Measurements from ENCODE around the gene SLX1B. TPM values are rescaled to one million over a fixed set of nuclear protein-coding genes. Genes with fewer than 3 reads are reported as not detected.
"Not testable (repeated sequence)": the region's sequence is repeated elsewhere in the genome, so short reads cannot be mapped to it uniquely, and the experiment has no call there.

SLX1B gene
- 94.6 and 149 TPM in 2 replicates for total RNA-seq (2021)
- Bru-seq, nascent RNA, result percentile 41 among the genes with signal in this experiment
- BruChase-seq, experiment 1, labeled RNA remaining after a 2-hour chase, result percentile 48 among the genes with signal in this experiment
- BruChase-seq, experiment 2, labeled RNA remaining after a 6-hour chase, result percentile 43 among the genes with signal in this experiment
- long read RNA-seq, transcript SLX1B-201 (6 exons, 1,165 nt), result major isoform, 167 of 182 reads
- long read RNA-seq, partial matches to known transcripts, result 7 of 182 reads
- long read RNA-seq, other reads (novel, unspliced or antisense), result 7 of 182 reads

DNA sequence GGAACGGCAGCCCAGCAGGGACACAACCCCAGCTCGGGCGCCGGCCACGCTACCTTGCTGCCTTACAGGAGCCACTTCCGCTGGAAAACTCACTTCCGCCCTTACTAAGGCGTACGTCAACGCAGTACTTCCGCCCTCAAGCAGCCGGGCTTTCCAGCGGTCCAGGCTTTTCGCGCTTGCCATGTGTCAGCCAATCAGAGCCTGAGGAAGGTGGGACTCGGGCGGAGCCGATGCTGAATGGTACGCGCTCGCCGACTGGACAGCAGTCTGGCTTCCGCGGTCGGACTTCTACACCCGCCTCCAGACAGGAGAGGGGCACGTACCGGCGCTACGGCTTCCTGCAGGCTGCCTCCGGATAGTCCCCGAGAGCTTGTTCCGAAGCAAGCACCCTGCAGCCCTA, at the start of gene SLX1B, which contains the start of gene BOLA2:
Gene SLX1B, plus strand, starts transcription at position 265 of the 400 bp plus-strand sequence.
Gene BOLA2, minus strand, starts transcription at position 83 of the 400 bp plus-strand sequence. CDS start 98 bp downstream, outside the sequence.
- H3K9me3 ChIP-seq (ENCODE audit: insufficient read depth, low read depth); H3F3A ChIP-seq (ENCODE audit: insufficient read depth, low read depth); DNase-seq; H3K27ac ChIP-seq; H3K79me2 ChIP-seq (ENCODE audit: low read depth); H3K4me3 ChIP-seq; POLR2A ChIA-PET (ENCODE audit: unreplicated experiment); H3K4me2 ChIP-seq; BruUV-seq (replicated peaks); H2AFZ ChIP-seq; H3K36me3 ChIP-seq (ENCODE audit: low read depth); H3K27me3 ChIP-seq (ENCODE audit: insufficient read depth, low read depth); H3K9me2 ChIP-seq (ENCODE audit: insufficient read depth); intact Hi-C loops (cut with micrococcal nuclease; ENCODE audit: unreplicated experiment); H3K4me1 ChIP-seq (replicated peaks; ENCODE audit: insufficient read depth); H4K20me1 ChIP-seq (ENCODE audit: insufficient read depth); CTCF ChIA-PET: not testable (repeated sequence)

DNA sequence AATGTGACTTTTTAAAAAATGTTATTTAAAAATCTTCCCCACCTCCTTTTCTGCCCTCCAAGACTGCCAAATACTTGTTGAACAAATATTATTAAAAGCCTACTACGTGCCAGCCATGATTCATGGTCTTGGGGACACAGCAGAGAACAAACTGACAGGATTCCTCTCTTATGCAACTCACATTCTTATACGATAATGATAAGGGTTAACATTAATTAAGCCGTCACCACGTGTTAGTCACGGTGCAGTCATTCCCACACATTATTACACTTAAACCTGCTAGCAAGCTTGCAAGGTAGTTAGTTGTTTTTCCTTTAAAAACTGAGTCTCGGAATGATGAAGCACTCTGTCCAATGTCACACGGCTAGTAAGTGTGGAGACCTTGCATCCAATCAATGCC, 49.1 kb upstream of the SLX1B start:
- H3K4me2 ChIP-seq; H4K20me1 ChIP-seq (ENCODE audit: insufficient read depth); H2AFZ ChIP-seq; H3K27me3 ChIP-seq (ENCODE audit: insufficient read depth, low read depth); H3K4me1 ChIP-seq (replicated peaks; ENCODE audit: insufficient read depth); intact Hi-C loops (cut with micrococcal nuclease; ENCODE audit: unreplicated experiment); BruUV-seq (replicated peaks); POLR2A ChIA-PET (ENCODE audit: unreplicated experiment); H3K36me3 ChIP-seq (ENCODE audit: low read depth); H3K9me3 ChIP-seq (ENCODE audit: insufficient read depth, low read depth); CTCF ChIA-PET; H3K9me2 ChIP-seq (ENCODE audit: insufficient read depth); H3K79me2 ChIP-seq (ENCODE audit: low read depth); H3F3A ChIP-seq (ENCODE audit: insufficient read depth, low read depth); H3K27ac ChIP-seq; H3K4me3 ChIP-seq: not testable (repeated sequence)
- peak in 1 of 2 experiments; percentile 40 for DNase-seq

- POLR2A ChIA-PET (ENCODE audit: unreplicated experiment), result interaction anchor here (0.5 kb wide), 1 partner anchor 827 kb away, joined by 11 read pairs; the partner anchor contains the start of gene SULT1A2
- H3K9me3 ChIP-seq (ENCODE audit: insufficient read depth, low read depth); H3K36me3 ChIP-seq (ENCODE audit: low read depth); CTCF ChIA-PET; DNase-seq; H2AFZ ChIP-seq; intact Hi-C loops (cut with micrococcal nuclease; ENCODE audit: unreplicated experiment); H3K79me2 ChIP-seq (ENCODE audit: low read depth); H3K4me3 ChIP-seq; H3K4me1 ChIP-seq (replicated peaks; ENCODE audit: insufficient read depth); H4K20me1 ChIP-seq (ENCODE audit: insufficient read depth); BruUV-seq (replicated peaks); H3K4me2 ChIP-seq; H3K27me3 ChIP-seq (ENCODE audit: insufficient read depth, low read depth); H3F3A ChIP-seq (ENCODE audit: insufficient read depth, low read depth); H3K9me2 ChIP-seq (ENCODE audit: insufficient read depth); H3K27ac ChIP-seq: not testable (repeated sequence)
These were observed 30.7 kb upstream of the SLX1B start for GRCh38 chr16:29423587-29423986.

DNA sequence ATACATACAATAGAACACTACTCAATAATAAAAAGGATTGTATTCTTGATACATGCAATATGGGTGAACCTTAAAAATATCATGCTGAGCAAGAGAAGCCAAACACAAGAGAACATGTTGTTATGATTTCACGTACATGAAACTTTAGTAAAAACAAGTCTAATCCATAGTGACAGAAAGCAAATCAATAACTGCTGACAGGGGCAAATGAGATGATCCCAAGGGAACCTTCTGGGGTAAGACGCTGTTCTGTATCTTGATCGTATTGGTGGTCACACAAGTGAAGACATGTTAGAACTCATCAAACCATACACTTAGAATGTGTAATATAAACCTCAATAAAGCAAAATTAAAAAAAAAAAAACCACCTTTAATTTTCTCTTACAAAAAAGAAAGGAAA, 28.9 kb upstream of the SLX1B start:
- H3K27ac ChIP-seq; POLR2A ChIA-PET (ENCODE audit: unreplicated experiment); BruUV-seq (replicated peaks); H3F3A ChIP-seq (ENCODE audit: insufficient read depth, low read depth); DNase-seq; H3K4me2 ChIP-seq; intact Hi-C loops (cut with micrococcal nuclease; ENCODE audit: unreplicated experiment); H3K4me1 ChIP-seq (replicated peaks; ENCODE audit: insufficient read depth); H4K20me1 ChIP-seq (ENCODE audit: insufficient read depth); H3K9me3 ChIP-seq (ENCODE audit: insufficient read depth, low read depth); H3K4me3 ChIP-seq; CTCF ChIA-PET; H3K27me3 ChIP-seq (ENCODE audit: insufficient read depth, low read depth); H3K9me2 ChIP-seq (ENCODE audit: insufficient read depth); H3K79me2 ChIP-seq (ENCODE audit: low read depth); H2AFZ ChIP-seq; H3K36me3 ChIP-seq (ENCODE audit: low read depth): not testable (repeated sequence)

DNA sequence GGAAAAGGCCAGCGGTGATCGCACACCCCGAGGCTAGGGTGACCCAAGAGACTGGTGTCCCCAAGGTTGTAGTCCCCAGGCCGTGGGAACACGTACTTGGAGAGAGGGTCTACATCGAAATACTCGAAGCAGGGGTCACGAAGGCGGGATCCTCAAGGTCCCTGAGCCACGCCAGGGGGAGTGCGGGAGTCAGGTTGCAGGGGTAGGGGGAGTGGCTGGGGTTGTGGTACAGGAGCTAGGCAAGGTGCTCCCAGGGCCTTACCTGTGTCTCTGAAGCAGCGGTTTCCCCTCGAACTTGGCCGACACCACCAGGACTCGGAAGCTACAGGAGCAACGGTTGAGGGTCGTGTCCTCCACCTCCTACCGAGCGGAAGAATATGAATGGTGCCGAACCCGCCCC, 579 bp upstream of the SLX1B start:
- H3K79me2 ChIP-seq (ENCODE audit: low read depth); H3K27me3 ChIP-seq (ENCODE audit: insufficient read depth, low read depth); intact Hi-C loops (cut with micrococcal nuclease; ENCODE audit: unreplicated experiment); H2AFZ ChIP-seq; BruUV-seq (replicated peaks); POLR2A ChIA-PET (ENCODE audit: unreplicated experiment); H3K4me3 ChIP-seq; H3K9me3 ChIP-seq (ENCODE audit: insufficient read depth, low read depth); H3K9me2 ChIP-seq (ENCODE audit: insufficient read depth); H3K27ac ChIP-seq; CTCF ChIA-PET; H3K4me1 ChIP-seq (replicated peaks; ENCODE audit: insufficient read depth); H3K36me3 ChIP-seq (ENCODE audit: low read depth); DNase-seq; H3K4me2 ChIP-seq; H3F3A ChIP-seq (ENCODE audit: insufficient read depth, low read depth); H4K20me1 ChIP-seq (ENCODE audit: insufficient read depth): not testable (repeated sequence)

DNA sequence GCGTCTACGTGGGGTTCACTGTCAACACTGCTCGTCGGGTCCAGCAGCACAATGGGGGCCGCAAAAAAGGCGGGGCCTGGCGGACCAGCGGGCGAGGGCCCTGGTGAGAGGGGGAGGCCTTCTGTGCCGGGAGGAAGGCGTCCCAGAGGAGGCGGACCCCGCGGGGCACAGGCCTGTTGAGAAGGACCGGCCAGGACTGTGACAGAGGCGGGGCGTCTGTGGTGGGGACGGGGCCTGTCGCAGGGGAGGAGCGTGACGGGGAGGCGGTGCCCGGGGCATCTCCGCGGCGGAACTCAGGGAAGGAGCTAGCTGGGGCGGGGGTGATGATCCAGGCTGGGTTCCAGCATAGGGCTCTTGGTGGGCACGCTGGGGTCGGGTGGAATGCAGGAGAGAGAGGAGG, 495 bp downstream of the SLX1B start:
- H3K27me3 ChIP-seq (ENCODE audit: insufficient read depth, low read depth); H3K4me1 ChIP-seq (replicated peaks; ENCODE audit: insufficient read depth); intact Hi-C loops (cut with micrococcal nuclease; ENCODE audit: unreplicated experiment); H3K4me2 ChIP-seq; POLR2A ChIA-PET (ENCODE audit: unreplicated experiment); H3K79me2 ChIP-seq (ENCODE audit: low read depth); BruUV-seq (replicated peaks); DNase-seq; H4K20me1 ChIP-seq (ENCODE audit: insufficient read depth); H3K4me3 ChIP-seq; H3K27ac ChIP-seq; H3K9me3 ChIP-seq (ENCODE audit: insufficient read depth, low read depth); H2AFZ ChIP-seq; H3K36me3 ChIP-seq (ENCODE audit: low read depth); H3K9me2 ChIP-seq (ENCODE audit: insufficient read depth); H3F3A ChIP-seq (ENCODE audit: insufficient read depth, low read depth); CTCF ChIA-PET: not testable (repeated sequence)

DNA sequence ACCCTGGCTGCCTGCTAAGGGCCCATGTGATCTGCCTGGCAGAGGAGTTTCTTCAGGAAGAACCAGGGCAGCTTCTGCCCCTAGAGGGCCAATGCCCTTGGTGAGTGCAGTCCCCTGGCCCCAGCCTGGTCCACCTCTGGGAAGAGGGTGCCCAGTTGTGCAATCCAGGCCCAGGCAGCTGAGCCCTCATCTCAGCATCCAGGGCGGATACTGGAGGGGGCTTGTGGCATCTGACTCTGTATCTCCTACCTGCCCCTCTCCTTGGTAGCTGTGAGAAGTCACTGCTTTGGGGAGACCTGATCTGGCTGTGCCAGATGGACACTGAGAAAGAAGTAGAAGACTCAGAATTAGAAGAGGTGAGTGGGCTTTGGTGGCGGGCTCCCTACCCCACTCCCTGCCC, 3.3 kb downstream of the SLX1B start:
- intact Hi-C loops (cut with micrococcal nuclease; ENCODE audit: unreplicated experiment); BruUV-seq (replicated peaks); CTCF ChIA-PET: not testable (repeated sequence)

More for the DNA sequence above, 3.3 kb downstream of the SLX1B start:
- POLR2A ChIA-PET (ENCODE audit: unreplicated experiment); H3K9me2 ChIP-seq (ENCODE audit: insufficient read depth); H3K79me2 ChIP-seq (ENCODE audit: low read depth); H3K9me3 ChIP-seq (ENCODE audit: insufficient read depth, low read depth); DNase-seq; H2AFZ ChIP-seq; H4K20me1 ChIP-seq (ENCODE audit: insufficient read depth); H3K4me1 ChIP-seq (replicated peaks; ENCODE audit: insufficient read depth); H3K36me3 ChIP-seq (ENCODE audit: low read depth); H3K27me3 ChIP-seq (ENCODE audit: insufficient read depth, low read depth); H3K27ac ChIP-seq; H3K4me3 ChIP-seq; H3F3A ChIP-seq (ENCODE audit: insufficient read depth, low read depth); H3K4me2 ChIP-seq: not testable (repeated sequence)
